HCT116 (cell line): Measurements from ENCODE around the gene SRGAP1. TPM values are rescaled to one million over a fixed set of nuclear protein-coding genes. Genes with fewer than 3 reads are reported as not detected.

Experiments used
- ATAC-seq: fragments of 200-7000 bp; cut with Tn5 transposase; 2 replicates; pipeline ENCODE4 v1.9.1; 2020; ENCODE audit warnings: mild to moderate bottlenecking, moderate library complexity
- BruUV-seq: library from RNA; stranded (reverse); fragments of 400-500 nt; replicated peaks from 2 replicates; lab custom pipeline; 2021; lab: Mats Ljungman, UMichigan
- CTCF ChIA-PET: fragments of 300-600 bp; sonication (Branson Sonifier 250); formaldehyde crosslinking; loops from one replicate; lab custom pipeline; 2021; ENCODE audit warnings: antibody characterized with exemption; lab: Charles Lee
- POLR2A ChIA-PET: fragments of 300-600, 350-600 bp; sonication (Branson Sonifier 250); formaldehyde crosslinking; loops from one replicate; lab custom pipeline; 2021; ENCODE audit warnings: antibody characterized with exemption; lab: Charles Lee
- RAD21 ChIA-PET, 2 experiments: fragments of 300-600 bp; sonication (Branson Sonifier 250); formaldehyde crosslinking; loops; one replicate each; lab custom pipeline; 2023; ENCODE audit warnings: low total read pairs in 2 of 2; ENCODE audit not compliant: uncharacterized antibody in 2 of 2, unreplicated experiment in 2 of 2, low non-redundant PET in 1 of 2; lab: Charles Lee
- DNase-seq: peaks from one replicate; pipeline ENCODE4 v3.0.0-alpha.2; 2010; ENCODE audit warnings: low read depth, low spot score
- H2AFZ ChIP-seq: fragments of 200-600 bp; shearing (Covaris generic), sonication (generic); 2 replicates; pipeline ENCODE4 v1.6.1; 2017; ENCODE audit warnings: low read depth, mixed run types, mixed read lengths, antibody characterized with exemption, low read length; ENCODE audit not compliant: poor library complexity, severe bottlenecking
- H3K27ac ChIP-seq: 2 replicates; pipeline ENCODE4 v1.5.1; 2012; ENCODE audit warnings: low read depth, low read length
- H3K27me3 ChIP-seq: fragments of 200-600 bp; sonication (generic); 2 replicates; pipeline ENCODE4 v1.6.1; 2016; ENCODE audit warnings: mixed run types, low read length, mixed read lengths; ENCODE audit not compliant: insufficient read depth
- H3K36me3 ChIP-seq, 2 experiments: fragments of 200-500 bp in 1 of 2; fragments of 200-600 bp in 1 of 2; sonication (Bioruptor generic) in 1 of 2; sonication (generic) in 1 of 2; 2 replicates each; pipeline versions ENCODE4 v1.5.1 to v1.6.1; 2014 to 2016; ENCODE audit warnings: low read length in 2 of 2, inconsistent platforms in 1 of 2, mixed read lengths in 1 of 2, mixed run types in 1 of 2; ENCODE audit not compliant: insufficient read depth in 2 of 2, control insufficient read depth in 1 of 2
- H3K4me1 ChIP-seq, 2 experiments: fragments of 200-600 bp in 1 of 2; sonication (generic) in 1 of 2; 2 replicates each; pipeline versions ENCODE4 v1.5.1 to v1.6.1; 2012 to 2017; ENCODE audit warnings: low read length in 2 of 2, inconsistent platforms in 1 of 2, mild to moderate bottlenecking in 1 of 2, mixed read lengths in 1 of 2, mixed run types in 1 of 2, moderate library complexity in 1 of 2; ENCODE audit not compliant: insufficient read depth in 2 of 2, control insufficient read depth in 1 of 2
- H3K4me2 ChIP-seq: fragments of 200-600 bp; sonication (generic); 2 replicates; pipeline ENCODE4 v1.6.1; 2017; ENCODE audit warnings: mixed run types, low read length, mixed read lengths
- H3K4me3 ChIP-seq, 2 experiments: fragments of 200-600 bp in 1 of 2; sonication (generic) in 1 of 2; replicated peaks in 1 of 2; 2 replicates each; pipeline ENCODE4 v1.5.1; 2011 to 2016; ENCODE audit warnings: low read length in 2 of 2, control low read depth in 1 of 2, low read depth in 1 of 2, mild to moderate bottlenecking in 1 of 2, mixed read lengths in 1 of 2, mixed run types in 1 of 2
- H3K79me2 ChIP-seq: fragments of 200-600 bp; sonication (generic); 2 replicates; pipeline ENCODE4 v1.6.1; 2017; ENCODE audit warnings: mild to moderate bottlenecking, mixed run types, low read length, moderate library complexity, mixed read lengths; ENCODE audit not compliant: insufficient read depth
- H3K9ac ChIP-seq: fragments of 200-600 bp; sonication (generic); 2 replicates; pipeline ENCODE4 v1.6.1; 2016; ENCODE audit warnings: low read length, mixed read lengths
- H3K9me2 ChIP-seq: fragments of 200-600 bp; sonication (generic), shearing (Covaris generic); 2 replicates; pipeline ENCODE4 v1.6.1; 2017; ENCODE audit warnings: mixed run types, mild to moderate bottlenecking, moderate library complexity; ENCODE audit not compliant: insufficient read depth
- H3K9me3 ChIP-seq, 2 experiments: fragments of 200-500 bp in 1 of 2; fragments of 200-600 bp in 1 of 2; sonication (Bioruptor generic) in 1 of 2; sonication (generic) in 1 of 2; 2 replicates each; pipeline ENCODE4 v1.6.1; 2014 to 2017; ENCODE audit warnings: low read length in 2 of 2, mixed read lengths in 2 of 2, inconsistent platforms in 1 of 2, low read depth in 1 of 2, mild to moderate bottlenecking in 1 of 2, mixed run types in 1 of 2, moderate library complexity in 1 of 2; ENCODE audit not compliant: control insufficient read depth in 1 of 2, insufficient read depth in 1 of 2
- H4K20me1 ChIP-seq: fragments of 200-600 bp; sonication (generic), shearing (Covaris generic); 2 replicates; pipeline ENCODE4 v1.6.1; 2017; ENCODE audit warnings: mixed run types, mild to moderate bottlenecking, moderate library complexity; ENCODE audit not compliant: insufficient read depth
- CEBPB ChIP-seq: IDR thresholded peaks from 2 replicates; pipeline ENCODE4 v1.6.1; 2012; ENCODE audit warnings: low read depth
- ELF1 ChIP-seq: IDR thresholded peaks from 2 replicates; pipeline ENCODE4 v1.6.1; 2012; ENCODE audit warnings: low read depth, borderline replicate concordance
- EZH2phosphoT487 ChIP-seq: fragments of 200-600 bp; IDR thresholded peaks from 2 replicates; pipeline ENCODE4 v1.6.1; 2018; ENCODE audit warnings: antibody characterized with exemption, borderline replicate concordance
- FOSL1 ChIP-seq: IDR thresholded peaks from 2 replicates; pipeline ENCODE4 v1.6.1; 2012; ENCODE audit warnings: low read depth
- JUND ChIP-seq: IDR thresholded peaks from 2 replicates; pipeline ENCODE4 v1.6.1; 2012
- SIN3A ChIP-seq: IDR thresholded peaks from 2 replicates; pipeline ENCODE4 v1.6.1; 2012; ENCODE audit warnings: low read depth
- SP1 ChIP-seq: IDR thresholded peaks from 2 replicates; pipeline ENCODE4 v1.6.1; 2012; ENCODE audit warnings: low read depth
- TCF7L2 ChIP-seq: IDR thresholded peaks from 2 replicates; pipeline ENCODE4 v1.7.0; 2011; ENCODE audit warnings: borderline replicate concordance, inconsistent platforms; ENCODE audit not compliant: insufficient read depth, insufficient read length; ENCODE audit errors: extremely low read depth
- YY1 ChIP-seq: IDR thresholded peaks from 2 replicates; pipeline ENCODE4 v1.6.1; 2011; ENCODE audit warnings: low read length, low read depth, moderate library complexity, mild to moderate bottlenecking; ENCODE audit not compliant: insufficient replicate concordance; ENCODE audit errors: extremely low read depth
- ZFX ChIP-seq: fragments of 450-650 bp; IDR thresholded peaks from 2 replicates; pipeline ENCODE4 v1.6.1; 2017
- intact Hi-C: fragments of 100-400 bp; cut with micrococcal nuclease; formaldehyde crosslinking; loops from 2 replicates; pipeline ENCODE4 v1.10.0; 2022
- total RNA-seq: library from RNA; stranded (reverse); gene quantifications from one replicate; pipeline ENCODE4 v1.2.1, GENCODE V29; 2021; ENCODE audit not compliant: unreplicated experiment
- TF ChIP-seq, protein P1 (sequence below): IDR thresholded peaks from 2 replicates; pipeline ENCODE4 v1.6.1; 2012; ENCODE audit warnings: low read depth
- TF ChIP-seq, protein P2 (sequence below), 3 experiments: fragments of 200-600 bp in 1 of 3; sonication (generic) in 1 of 3; IDR thresholded peaks in 2 of 3; conservative IDR thresholded peaks in 1 of 3; 2 replicates each; pipeline ENCODE4 v1.5.1; 2012 to 2017; ENCODE audit warnings: low read depth in 2 of 3, low read length in 2 of 3, antibody characterized with exemption in 1 of 3, borderline replicate concordance in 1 of 3, control low read depth in 1 of 3, mild to moderate bottlenecking in 1 of 3, mixed read lengths in 1 of 3, mixed run types in 1 of 3, moderate library complexity in 1 of 3; ENCODE audit not compliant: insufficient read depth in 1 of 3
- TF ChIP-seq, protein P3 (sequence below): IDR thresholded peaks from 2 replicates; pipeline ENCODE4 v1.6.1; 2012

SRGAP1 gene
- total RNA-seq, 1 experiment from 2014 or later, result 16.6 TPM

DNA sequence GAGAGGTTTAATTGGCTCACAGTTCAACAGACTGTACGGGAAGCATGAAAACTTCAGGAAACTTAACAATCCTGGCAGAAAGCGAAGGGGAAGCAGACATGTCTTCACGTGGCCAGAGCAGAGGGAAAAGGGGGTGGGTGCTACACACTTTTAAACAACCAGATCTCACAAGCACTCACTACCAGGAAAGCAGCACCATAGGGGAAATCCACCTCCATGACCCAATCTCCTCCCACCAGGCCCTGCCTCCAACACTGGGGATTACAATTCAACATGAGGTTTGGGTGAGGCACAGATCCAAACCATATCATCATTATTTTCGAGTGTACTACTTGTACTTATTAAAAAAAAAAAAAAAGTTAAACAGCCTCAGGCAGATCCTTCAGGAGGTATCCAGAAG, 34.9 kb upstream of the SRGAP1 start (continued):
- TF ChIP-seq, protein P1, sequence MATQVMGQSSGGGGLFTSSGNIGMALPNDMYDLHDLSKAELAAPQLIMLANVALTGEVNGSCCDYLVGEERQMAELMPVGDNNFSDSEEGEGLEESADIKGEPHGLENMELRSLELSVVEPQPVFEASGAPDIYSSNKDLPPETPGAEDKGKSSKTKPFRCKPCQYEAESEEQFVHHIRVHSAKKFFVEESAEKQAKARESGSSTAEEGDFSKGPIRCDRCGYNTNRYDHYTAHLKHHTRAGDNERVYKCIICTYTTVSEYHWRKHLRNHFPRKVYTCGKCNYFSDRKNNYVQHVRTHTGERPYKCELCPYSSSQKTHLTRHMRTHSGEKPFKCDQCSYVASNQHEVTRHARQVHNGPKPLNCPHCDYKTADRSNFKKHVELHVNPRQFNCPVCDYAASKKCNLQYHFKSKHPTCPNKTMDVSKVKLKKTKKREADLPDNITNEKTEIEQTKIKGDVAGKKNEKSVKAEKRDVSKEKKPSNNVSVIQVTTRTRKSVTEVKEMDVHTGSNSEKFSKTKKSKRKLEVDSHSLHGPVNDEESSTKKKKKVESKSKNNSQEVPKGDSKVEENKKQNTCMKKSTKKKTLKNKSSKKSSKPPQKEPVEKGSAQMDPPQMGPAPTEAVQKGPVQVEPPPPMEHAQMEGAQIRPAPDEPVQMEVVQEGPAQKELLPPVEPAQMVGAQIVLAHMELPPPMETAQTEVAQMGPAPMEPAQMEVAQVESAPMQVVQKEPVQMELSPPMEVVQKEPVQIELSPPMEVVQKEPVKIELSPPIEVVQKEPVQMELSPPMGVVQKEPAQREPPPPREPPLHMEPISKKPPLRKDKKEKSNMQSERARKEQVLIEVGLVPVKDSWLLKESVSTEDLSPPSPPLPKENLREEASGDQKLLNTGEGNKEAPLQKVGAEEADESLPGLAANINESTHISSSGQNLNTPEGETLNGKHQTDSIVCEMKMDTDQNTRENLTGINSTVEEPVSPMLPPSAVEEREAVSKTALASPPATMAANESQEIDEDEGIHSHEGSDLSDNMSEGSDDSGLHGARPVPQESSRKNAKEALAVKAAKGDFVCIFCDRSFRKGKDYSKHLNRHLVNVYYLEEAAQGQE, result no peak

DNA sequence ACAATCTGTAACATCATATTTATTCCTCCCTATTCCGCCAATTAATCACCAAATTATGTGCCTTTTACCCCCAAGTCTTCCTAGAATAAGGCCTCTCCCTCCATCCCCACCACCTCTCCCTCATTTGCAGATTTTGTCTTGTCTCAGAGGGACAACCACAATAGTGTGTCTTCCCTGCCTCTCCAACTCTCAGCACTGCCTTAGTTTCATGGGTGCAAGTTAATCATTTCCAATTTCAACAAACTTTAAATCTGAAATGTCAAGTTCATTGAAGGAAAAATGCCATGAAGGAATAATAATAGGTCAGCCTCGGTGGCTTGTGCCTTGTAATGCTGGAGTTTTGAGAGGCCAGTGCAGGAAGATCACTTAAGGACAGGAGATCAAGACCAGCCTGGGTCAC, 33.2 kb upstream of the SRGAP1 start:
- no peaks in the 10 kb centered on the region for H4K20me1 ChIP-seq
- no peaks in the 10 kb centered on the region for H3K79me2 ChIP-seq
- H3K9me2 ChIP-seq, result no peaks in the 10 kb centered on the region
- no TSS peak for BruUV-seq
- no peaks in the 10 kb centered on the region for H3K4me1 ChIP-seq
- H3K27ac ChIP-seq, result no peak overlapping the region
- H3K4me2 ChIP-seq, result no peak overlapping the region
- intact Hi-C loops, result no loop called here
- ChIA-PET POLR2A (interaction anchor here (0.6 kb wide), 1 partner anchor 71 kb away, joined by 3 read pairs; no protein-coding TSS in a partner anchor), CTCF (no interaction called here), RAD21 (no interaction called here)
- no peak for ATAC-seq
- H3K4me3 ChIP-seq, result no peak overlapping the region
- H3K9me3 ChIP-seq, result no peaks in the 10 kb centered on the region
- no peak for TF ChIP-seq SIN3A
- TF ChIP-seq FOSL1, result no peak
- TF ChIP-seq TCF7L2, result no peak
- no peak for TF ChIP-seq ZFX
- no peak for TF ChIP-seq EZH2phosphoT487
- TF ChIP-seq ELF1, result no peak
- no peak for TF ChIP-seq SP1
- TF ChIP-seq, protein P2, sequence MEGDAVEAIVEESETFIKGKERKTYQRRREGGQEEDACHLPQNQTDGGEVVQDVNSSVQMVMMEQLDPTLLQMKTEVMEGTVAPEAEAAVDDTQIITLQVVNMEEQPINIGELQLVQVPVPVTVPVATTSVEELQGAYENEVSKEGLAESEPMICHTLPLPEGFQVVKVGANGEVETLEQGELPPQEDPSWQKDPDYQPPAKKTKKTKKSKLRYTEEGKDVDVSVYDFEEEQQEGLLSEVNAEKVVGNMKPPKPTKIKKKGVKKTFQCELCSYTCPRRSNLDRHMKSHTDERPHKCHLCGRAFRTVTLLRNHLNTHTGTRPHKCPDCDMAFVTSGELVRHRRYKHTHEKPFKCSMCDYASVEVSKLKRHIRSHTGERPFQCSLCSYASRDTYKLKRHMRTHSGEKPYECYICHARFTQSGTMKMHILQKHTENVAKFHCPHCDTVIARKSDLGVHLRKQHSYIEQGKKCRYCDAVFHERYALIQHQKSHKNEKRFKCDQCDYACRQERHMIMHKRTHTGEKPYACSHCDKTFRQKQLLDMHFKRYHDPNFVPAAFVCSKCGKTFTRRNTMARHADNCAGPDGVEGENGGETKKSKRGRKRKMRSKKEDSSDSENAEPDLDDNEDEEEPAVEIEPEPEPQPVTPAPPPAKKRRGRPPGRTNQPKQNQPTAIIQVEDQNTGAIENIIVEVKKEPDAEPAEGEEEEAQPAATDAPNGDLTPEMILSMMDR (IDR thresholded peaks at IDR 0.05 in 2 of 3, conservative IDR thresholded peaks at IDR 0.05 in 1 of 3; ENCODE audit: borderline replicate concordance in 1 of 3, insufficient read depth in 1 of 3, low read depth in 2 of 3, low read length in 2 of 3), result no peak
- TF ChIP-seq YY1, result no peak
- TF ChIP-seq, protein P3, sequence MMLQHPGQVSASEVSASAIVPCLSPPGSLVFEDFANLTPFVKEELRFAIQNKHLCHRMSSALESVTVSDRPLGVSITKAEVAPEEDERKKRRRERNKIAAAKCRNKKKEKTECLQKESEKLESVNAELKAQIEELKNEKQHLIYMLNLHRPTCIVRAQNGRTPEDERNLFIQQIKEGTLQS, result no peak
- no peak for TF ChIP-seq CEBPB
- no peak for TF ChIP-seq JUND
- H2AFZ ChIP-seq, result no peak overlapping the region
- H3K9ac ChIP-seq, result no peak overlapping the region
- H3K27me3 ChIP-seq, result no peaks in the 10 kb centered on the region
- no peak for DNase-seq
- H3K36me3 ChIP-seq, result no peaks in the 10 kb centered on the region; a peak in 1 of 4 replicates
